KMS-11 (cell line): ENCODE data around the gene FOXL3.
"Not testable (repeated sequence)": the region's sequence is repeated elsewhere in the genome, so short reads cannot be mapped to it uniquely, and the experiment has no call there.

ENCODE experiments used
- H2AFZ ChIP-seq: fragments of 200-600 bp; sonication (generic); 2 replicates; pipeline ENCODE4 v1.6.1; 2016; ENCODE audit warnings: antibody characterized with exemption, mixed run types, low read depth
- H3K27ac ChIP-seq: fragments of 200-600 bp; sonication (generic); 2 replicates; pipeline ENCODE4 v1.6.1; 2016; ENCODE audit warnings: mild to moderate bottlenecking, mixed run types
- H3K27me3 ChIP-seq: fragments of 200-600 bp; sonication (generic); 2 replicates; pipeline ENCODE4 v1.6.1; 2017; ENCODE audit warnings: mild to moderate bottlenecking, low read depth, mixed run types, moderate library complexity; ENCODE audit not compliant: insufficient read depth
- H3K36me3 ChIP-seq: fragments of 200-600 bp; sonication (generic); 2 replicates; pipeline ENCODE4 v1.6.1; 2017; ENCODE audit warnings: mild to moderate bottlenecking, mixed run types; ENCODE audit not compliant: insufficient read depth
- H3K4me1 ChIP-seq: fragments of 200-600 bp; sonication (generic); 2 replicates; pipeline ENCODE4 v1.6.1; 2016; ENCODE audit warnings: mild to moderate bottlenecking, low read depth, mixed run types; ENCODE audit not compliant: poor library complexity, severe bottlenecking
- H3K4me2 ChIP-seq: fragments of 200-600 bp; sonication (generic); 2 replicates; pipeline ENCODE4 v1.7.0; 2016; ENCODE audit warnings: mild to moderate bottlenecking, mixed run types
- H3K4me3 ChIP-seq: fragments of 200-600 bp; sonication (generic); IDR thresholded peaks from 2 replicates; pipeline ENCODE4 v1.6.1; 2017; ENCODE audit warnings: low read depth, low read length, mixed read lengths; ENCODE audit not compliant: insufficient read depth
- H3K79me2 ChIP-seq: fragments of 200-600 bp; sonication (generic); 2 replicates; pipeline ENCODE4 v1.6.1; 2016; ENCODE audit warnings: low read depth, mixed run types; ENCODE audit not compliant: insufficient read depth
- H3K9ac ChIP-seq: fragments of 200-600 bp; sonication (generic); 2 replicates; pipeline ENCODE4 v1.6.1; 2016; ENCODE audit warnings: mild to moderate bottlenecking, mixed run types
- H4K20me1 ChIP-seq: fragments of 200-600 bp; sonication (generic); 2 replicates; pipeline ENCODE4 v1.6.1; 2016; ENCODE audit warnings: mild to moderate bottlenecking, mixed run types; ENCODE audit not compliant: insufficient read depth
- TF ChIP-seq, protein P1 (sequence below): fragments of 200-600 bp; sonication (generic); conservative IDR thresholded peaks from 2 replicates; pipeline ENCODE4 v1.6.1; 2017; ENCODE audit warnings: low read depth, mild to moderate bottlenecking, antibody characterized with exemption, low read length, moderate library complexity, mixed read lengths

FOXL3 gene

DNA sequence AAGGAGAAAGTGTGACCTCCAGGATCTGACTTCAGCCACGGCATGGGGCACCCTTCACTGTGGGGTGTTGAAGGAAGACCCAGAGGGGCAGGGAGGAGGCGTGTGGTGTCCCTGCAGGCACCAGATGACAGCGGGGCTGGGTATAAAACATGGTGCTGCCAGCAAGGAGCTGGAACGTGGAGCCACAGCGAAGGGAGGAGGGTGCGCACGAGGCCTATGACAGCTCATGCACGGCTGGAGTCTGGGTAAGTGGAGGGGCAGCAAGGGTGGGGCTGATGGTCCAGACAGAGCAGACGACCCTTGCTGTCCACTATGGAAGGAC, 27.8 kb upstream of the FOXL3 start:
- H2AFZ ChIP-seq: no peak overlapping the region
- H3K9ac ChIP-seq: no peak overlapping the region
- peak overlapping the region; percentile 26; the same call in 1 of the 2 replicates for H3K4me2 ChIP-seq
- H3K4me1 ChIP-seq: no peaks in the 10 kb centered on the region
- no peaks in the 10 kb centered on the region for H3K79me2 ChIP-seq
- TF ChIP-seq, protein P1, sequence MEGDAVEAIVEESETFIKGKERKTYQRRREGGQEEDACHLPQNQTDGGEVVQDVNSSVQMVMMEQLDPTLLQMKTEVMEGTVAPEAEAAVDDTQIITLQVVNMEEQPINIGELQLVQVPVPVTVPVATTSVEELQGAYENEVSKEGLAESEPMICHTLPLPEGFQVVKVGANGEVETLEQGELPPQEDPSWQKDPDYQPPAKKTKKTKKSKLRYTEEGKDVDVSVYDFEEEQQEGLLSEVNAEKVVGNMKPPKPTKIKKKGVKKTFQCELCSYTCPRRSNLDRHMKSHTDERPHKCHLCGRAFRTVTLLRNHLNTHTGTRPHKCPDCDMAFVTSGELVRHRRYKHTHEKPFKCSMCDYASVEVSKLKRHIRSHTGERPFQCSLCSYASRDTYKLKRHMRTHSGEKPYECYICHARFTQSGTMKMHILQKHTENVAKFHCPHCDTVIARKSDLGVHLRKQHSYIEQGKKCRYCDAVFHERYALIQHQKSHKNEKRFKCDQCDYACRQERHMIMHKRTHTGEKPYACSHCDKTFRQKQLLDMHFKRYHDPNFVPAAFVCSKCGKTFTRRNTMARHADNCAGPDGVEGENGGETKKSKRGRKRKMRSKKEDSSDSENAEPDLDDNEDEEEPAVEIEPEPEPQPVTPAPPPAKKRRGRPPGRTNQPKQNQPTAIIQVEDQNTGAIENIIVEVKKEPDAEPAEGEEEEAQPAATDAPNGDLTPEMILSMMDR: no peak
- no peak overlapping the region for H3K4me3 ChIP-seq
- no peaks in the 10 kb centered on the region for H3K36me3 ChIP-seq
- no peaks in the 10 kb centered on the region for H4K20me1 ChIP-seq
- no peak overlapping the region for H3K27ac ChIP-seq
- peaks cover 11% of the 10 kb centered on the region; the same call in 1 of the 2 replicates for H3K27me3 ChIP-seq

DNA sequence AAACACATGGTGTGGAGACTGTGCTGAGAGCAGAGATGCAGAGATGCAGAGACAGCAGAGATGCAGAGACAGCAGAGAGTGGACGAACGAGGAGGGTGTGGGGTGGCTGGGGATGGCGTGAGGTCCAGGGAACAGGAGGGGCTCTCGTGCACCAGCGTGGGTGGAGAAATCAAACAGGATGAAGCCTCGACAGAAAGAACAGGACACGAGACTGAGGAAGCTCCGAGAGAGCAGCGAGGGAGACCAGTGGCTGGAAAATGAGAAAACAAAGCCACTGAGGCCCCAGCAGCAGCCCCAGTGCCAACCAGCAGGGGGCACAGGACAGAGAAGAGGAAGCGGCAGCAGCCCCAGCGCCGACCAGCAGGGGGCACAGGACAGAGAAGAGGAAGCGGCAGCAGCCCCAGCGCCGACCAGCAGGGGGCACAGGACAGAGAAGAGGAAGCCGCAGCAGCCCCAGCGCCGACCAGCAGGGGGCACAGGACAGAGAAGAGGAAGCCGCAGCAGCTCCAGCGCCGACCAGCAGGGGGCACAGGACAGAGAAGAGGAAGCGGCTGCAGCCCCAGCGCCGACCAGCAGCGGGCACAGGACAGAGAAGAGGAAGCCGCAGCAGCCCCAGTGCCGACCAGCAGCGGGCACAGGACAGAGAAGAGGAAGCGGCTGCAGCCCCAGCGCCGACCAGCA, 27.2 kb upstream of the FOXL3 start:
- H3K36me3 ChIP-seq, H3K27ac ChIP-seq, H3K9ac ChIP-seq, H3K79me2 ChIP-seq, H4K20me1 ChIP-seq, H3K4me1 ChIP-seq, H3K4me3 ChIP-seq: not testable (repeated sequence)
- Histone ChIP-seq H3K27me3 (peaks cover 14% of the 10 kb centered on the region), H3K4me2 (peak overlapping the region; percentile 26; the same call in 1 of the 2 replicates), H2AFZ (0 out of 2 replicates have a peak overlapping the region, but pooled peaks have one; percentile 40)
- TF ChIP-seq, protein P1: peak; percentile 82

DNA sequence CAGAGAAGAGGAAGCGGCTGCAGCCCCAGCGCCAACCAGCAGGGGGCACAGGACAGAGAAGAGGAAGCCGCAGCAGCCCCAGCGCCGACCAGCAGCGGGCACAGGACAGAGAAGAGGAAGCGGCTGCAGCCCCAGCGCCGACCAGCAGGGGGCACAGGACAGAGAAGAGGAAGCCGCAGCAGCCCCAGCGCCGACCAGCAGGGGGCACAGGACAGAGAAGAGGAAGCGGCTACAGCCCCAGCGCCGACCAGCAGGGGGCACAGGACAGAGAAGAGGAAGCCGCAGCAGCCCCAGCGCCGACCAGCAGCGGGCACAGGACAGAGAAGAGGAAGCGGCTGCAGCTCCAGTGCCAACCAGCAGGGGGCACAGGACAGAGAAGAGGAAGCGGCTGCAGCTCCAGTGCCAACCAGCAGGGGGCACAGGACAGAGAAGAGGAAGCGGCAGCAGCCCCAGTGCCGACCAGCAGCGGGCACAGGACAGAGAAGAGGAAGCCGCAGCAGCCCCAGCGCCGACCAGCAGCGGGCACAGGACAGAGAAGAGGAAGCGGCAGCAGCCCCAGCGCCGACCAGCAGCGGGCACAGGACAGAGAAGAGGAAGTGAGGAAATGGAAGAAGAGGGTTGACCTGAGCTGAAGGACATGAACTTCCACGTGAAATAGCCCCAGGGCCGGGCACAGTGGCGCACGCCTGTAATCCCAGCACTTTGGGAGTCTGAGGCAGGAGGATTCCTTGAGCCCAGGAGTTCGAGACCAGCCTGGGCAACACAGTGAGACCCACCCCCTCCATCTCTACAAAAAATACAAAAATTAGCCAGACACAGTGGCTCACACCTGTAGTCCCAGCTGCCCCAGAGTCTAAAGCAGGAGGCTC, 26.3 kb upstream of the FOXL3 start:
- H3K4me2 ChIP-seq, H3K27ac ChIP-seq, H3K36me3 ChIP-seq, H3K4me1 ChIP-seq, H3K4me3 ChIP-seq, H3K79me2 ChIP-seq, H4K20me1 ChIP-seq, H3K9ac ChIP-seq: not testable (repeated sequence)
- H3K27me3 ChIP-seq: peaks cover 21% of the 10 kb centered on the region
- H2AFZ ChIP-seq: peak overlapping the region; percentile 49; the same call in 1 of the 2 replicates
- TF ChIP-seq, protein P1: peak; percentile 77

DNA sequence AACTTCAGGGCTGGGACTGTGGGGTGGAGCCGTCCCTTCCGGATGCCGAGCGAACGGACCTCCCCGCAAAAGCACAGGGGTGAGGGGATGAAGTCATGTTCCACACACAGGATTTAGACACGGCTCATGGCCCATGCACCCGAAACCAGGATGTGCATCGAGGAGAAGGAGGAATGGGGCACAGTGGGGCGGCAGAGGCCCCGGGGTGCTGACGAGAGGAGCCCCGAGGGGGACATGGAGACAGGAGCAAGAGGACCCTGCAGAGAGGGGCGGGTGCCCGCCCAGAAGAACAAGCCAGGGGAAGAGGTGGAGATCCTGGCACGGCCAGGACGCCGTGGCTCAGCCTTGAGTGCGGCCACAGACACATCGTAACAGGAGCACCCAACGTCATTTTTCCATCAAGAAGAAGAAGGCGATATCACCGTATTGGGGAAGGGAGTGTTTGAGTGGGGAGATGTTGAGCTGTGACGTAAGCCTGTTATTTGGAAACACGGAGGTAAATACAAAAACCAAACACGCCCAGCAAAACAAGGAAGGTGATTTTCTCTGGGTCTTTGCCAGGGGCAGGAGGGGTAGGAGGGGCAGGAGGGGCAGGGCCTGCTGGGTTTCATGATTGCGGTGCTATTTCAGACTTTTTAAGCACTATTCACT, 25.3 kb upstream of the FOXL3 start:
- Histone ChIP-seq H3K27ac (no peak overlapping the region), H2AFZ (peak overlapping the region; percentile 49; the same call in 1 of the 2 replicates)
- TF ChIP-seq, protein P1: no peak

More for the DNA sequence above, 25.3 kb upstream of the FOXL3 start:
- no peaks in the 10 kb centered on the region for H3K4me1 ChIP-seq
- no peaks in the 10 kb centered on the region for H3K36me3 ChIP-seq
- no peaks in the 10 kb centered on the region for H4K20me1 ChIP-seq
- no peak overlapping the region for H3K4me2 ChIP-seq
- H3K79me2 ChIP-seq: no peaks in the 10 kb centered on the region
- H3K9ac ChIP-seq: no peak overlapping the region
- H3K4me3 ChIP-seq: no peak overlapping the region
- H3K27me3 ChIP-seq: peaks cover 22% of the 10 kb centered on the region
